ENCODE data around the gene CENPB.

Gene CENPB

DNA sequence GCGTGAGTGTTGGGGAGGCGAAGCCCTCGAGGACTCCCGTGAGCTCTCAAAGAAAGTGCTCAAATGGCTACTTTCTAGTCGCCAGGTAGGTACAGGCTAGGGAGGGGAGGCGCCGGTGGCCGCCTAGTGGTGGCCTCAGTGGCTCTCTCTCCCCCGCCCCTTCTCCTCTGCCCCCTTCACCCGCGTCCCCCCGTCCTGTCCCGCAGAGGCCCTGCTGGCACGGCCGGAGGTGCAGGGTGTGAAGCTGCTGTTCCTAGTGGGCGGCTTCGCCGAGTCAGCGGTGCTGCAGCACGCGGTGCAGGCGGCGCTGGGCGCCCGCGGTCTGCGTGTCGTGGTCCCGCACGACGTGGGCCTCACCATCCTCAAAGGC lies 35.2 kb downstream of the CENPB start:
- Histone ChIP-seq H3K27me3 (ENCODE audit: insufficient read depth, low read length) (0 out of 2 replicates have a peak, but pooled peaks cover 4% of the 10 kb centered on the region), H3K4me3 (ENCODE audit: low read depth, low read length, poor library complexity, severe bottlenecking) (no peak overlapping the region), H3K79me2 (ENCODE audit: insufficient read depth, low read length) (no peaks in the 10 kb centered on the region), H3K4me1 (ENCODE audit: insufficient read depth, low read length, severe bottlenecking) (no peaks in the 10 kb centered on the region), H4K20me1 (ENCODE audit: insufficient read depth, low read length) (no peaks in the 10 kb centered on the region), H3K9me2 (ENCODE audit: low read depth, low read length) (no peaks in the 10 kb centered on the region), H2AFZ (ENCODE audit: low read length) (no peak overlapping the region), H3K9me3 (ENCODE audit: low read length) (no peaks in the 10 kb centered on the region), H3F3A (ENCODE audit: insufficient read depth, low read length) (no peaks in the 10 kb centered on the region), H3K4me2 (ENCODE audit: low read length) (no peak overlapping the region), H3K27ac (ENCODE audit: low read depth, low read length, poor library complexity, severe bottlenecking) (no peak overlapping the region), H3K9ac (ENCODE audit: low read length) (no peak overlapping the region), H3K36me3 (ENCODE audit: insufficient read depth, low read length) (peaks cover 8% of the 10 kb centered on the region)
- TF ChIP-seq, protein P1, sequence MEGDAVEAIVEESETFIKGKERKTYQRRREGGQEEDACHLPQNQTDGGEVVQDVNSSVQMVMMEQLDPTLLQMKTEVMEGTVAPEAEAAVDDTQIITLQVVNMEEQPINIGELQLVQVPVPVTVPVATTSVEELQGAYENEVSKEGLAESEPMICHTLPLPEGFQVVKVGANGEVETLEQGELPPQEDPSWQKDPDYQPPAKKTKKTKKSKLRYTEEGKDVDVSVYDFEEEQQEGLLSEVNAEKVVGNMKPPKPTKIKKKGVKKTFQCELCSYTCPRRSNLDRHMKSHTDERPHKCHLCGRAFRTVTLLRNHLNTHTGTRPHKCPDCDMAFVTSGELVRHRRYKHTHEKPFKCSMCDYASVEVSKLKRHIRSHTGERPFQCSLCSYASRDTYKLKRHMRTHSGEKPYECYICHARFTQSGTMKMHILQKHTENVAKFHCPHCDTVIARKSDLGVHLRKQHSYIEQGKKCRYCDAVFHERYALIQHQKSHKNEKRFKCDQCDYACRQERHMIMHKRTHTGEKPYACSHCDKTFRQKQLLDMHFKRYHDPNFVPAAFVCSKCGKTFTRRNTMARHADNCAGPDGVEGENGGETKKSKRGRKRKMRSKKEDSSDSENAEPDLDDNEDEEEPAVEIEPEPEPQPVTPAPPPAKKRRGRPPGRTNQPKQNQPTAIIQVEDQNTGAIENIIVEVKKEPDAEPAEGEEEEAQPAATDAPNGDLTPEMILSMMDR (IDR thresholded peaks at IDR 0.05; ENCODE audit: low read length), result no peak
- TF ChIP-seq EZH2 (IDR thresholded peaks at IDR 0.05; ENCODE audit: borderline replicate concordance, low read length), result no peak

DNA sequence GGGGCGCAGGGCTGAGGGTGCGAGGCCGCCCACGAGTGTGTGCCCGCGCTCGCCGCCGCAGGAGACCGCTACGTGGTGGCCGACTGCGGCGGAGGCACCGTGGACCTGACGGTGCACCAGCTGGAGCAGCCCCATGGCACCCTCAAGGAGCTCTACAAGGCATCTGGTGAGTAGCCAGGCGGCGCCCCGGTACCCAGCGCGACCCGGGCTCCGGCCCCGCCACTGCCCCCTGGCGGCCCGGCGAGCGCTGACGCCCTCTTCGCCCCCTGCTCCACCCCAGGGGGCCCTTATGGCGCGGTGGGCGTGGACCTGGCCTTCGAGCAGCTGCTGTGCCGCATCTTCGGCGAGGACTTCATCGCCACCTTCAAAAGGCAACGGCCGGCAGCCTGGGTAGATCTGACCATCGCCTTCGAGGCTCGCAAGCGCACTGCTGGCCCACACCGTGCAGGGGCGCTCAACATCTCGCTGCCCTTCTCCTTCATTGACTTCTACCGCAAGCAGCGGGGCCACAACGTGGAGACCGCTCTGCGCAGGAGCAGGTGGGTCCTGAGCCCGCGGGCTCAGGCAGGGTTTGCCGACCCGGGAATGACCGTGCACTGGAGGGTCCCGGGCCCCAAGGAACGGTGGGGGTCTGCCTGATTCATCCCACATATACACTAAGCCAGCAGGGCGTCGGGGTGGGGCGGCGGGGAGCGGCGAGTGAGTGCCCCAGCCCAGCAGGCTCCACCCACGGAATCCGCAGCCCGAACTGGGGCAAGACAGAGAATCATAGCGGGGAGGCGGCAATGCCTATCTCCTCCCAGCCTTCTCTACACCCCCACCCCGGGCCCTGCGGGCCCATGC lies 36.6 kb downstream of the CENPB start:
- Histone ChIP-seq H3K4me3 (ENCODE audit: low read depth, low read length, poor library complexity, severe bottlenecking) (no peak overlapping the region), H3K4me2 (ENCODE audit: low read length) (no peak overlapping the region), H3K9ac (ENCODE audit: low read length) (no peak overlapping the region)

GRCh38 chr20:3749087-3749688 lies 37.4 kb downstream of the CENPB start:
- no peaks in the 10 kb centered on the region; the same call in 1 of the 2 replicates for H3K36me3 ChIP-seq (ENCODE audit: insufficient read depth, low read length)
- H3F3A ChIP-seq (ENCODE audit: insufficient read depth, low read length), result no peaks in the 10 kb centered on the region
- H3K27me3 ChIP-seq (ENCODE audit: insufficient read depth, low read length), result peaks cover 6% of the 10 kb centered on the region; the same call in 1 of the 2 replicates
- TF ChIP-seq, protein P1 (IDR thresholded peaks at IDR 0.05; ENCODE audit: low read length), result no peak
- TF ChIP-seq EZH2 (IDR thresholded peaks at IDR 0.05; ENCODE audit: borderline replicate concordance, low read length), result no peak
- H3K4me3 ChIP-seq (ENCODE audit: low read depth, low read length, poor library complexity, severe bottlenecking), result no peak overlapping the region
- H3K9me2 ChIP-seq (ENCODE audit: low read depth, low read length), result no peaks in the 10 kb centered on the region
- no peaks in the 10 kb centered on the region for H3K9me3 ChIP-seq (ENCODE audit: low read length)
- no peaks in the 10 kb centered on the region for H3K4me1 ChIP-seq (ENCODE audit: insufficient read depth, low read length, severe bottlenecking)
- no peak overlapping the region for H3K27ac ChIP-seq (ENCODE audit: low read depth, low read length, poor library complexity, severe bottlenecking)
- no peak overlapping the region for H3K4me2 ChIP-seq (ENCODE audit: low read length)
- no peak overlapping the region for H3K9ac ChIP-seq (ENCODE audit: low read length)
- no peaks in the 10 kb centered on the region for H3K79me2 ChIP-seq (ENCODE audit: insufficient read depth, low read length)
- no peaks in the 10 kb centered on the region for H4K20me1 ChIP-seq (ENCODE audit: insufficient read depth, low read length)
- no peak overlapping the region for H2AFZ ChIP-seq (ENCODE audit: low read length)

More for the DNA sequence above, 36.6 kb downstream of the CENPB start:
- Histone ChIP-seq H2AFZ (ENCODE audit: low read length) (no peak overlapping the region), H3K27ac (ENCODE audit: low read depth, low read length, poor library complexity, severe bottlenecking) (no peak overlapping the region), H3K4me1 (ENCODE audit: insufficient read depth, low read length, severe bottlenecking) (no peaks in the 10 kb centered on the region), H3K79me2 (ENCODE audit: insufficient read depth, low read length) (no peaks in the 10 kb centered on the region), H3K9me3 (ENCODE audit: low read length) (no peaks in the 10 kb centered on the region), H3F3A (ENCODE audit: insufficient read depth, low read length) (no peaks in the 10 kb centered on the region), H3K9me2 (ENCODE audit: low read depth, low read length) (no peaks in the 10 kb centered on the region), H4K20me1 (ENCODE audit: insufficient read depth, low read length) (no peaks in the 10 kb centered on the region), H3K27me3 (ENCODE audit: insufficient read depth, low read length) (0 out of 2 replicates have a peak, but pooled peaks cover 4% of the 10 kb centered on the region), H3K36me3 (ENCODE audit: insufficient read depth, low read length) (no peaks in the 10 kb centered on the region; the same call in 1 of the 2 replicates)
- TF ChIP-seq EZH2 (IDR thresholded peaks at IDR 0.05; ENCODE audit: borderline replicate concordance, low read length), result no peak
- TF ChIP-seq, protein P1 (IDR thresholded peaks at IDR 0.05; ENCODE audit: low read length), result peak; percentile 61
